Astrocyte of the spinal cord (primary cell): Measurements from ENCODE around the gene PTPN23.

Experiments
- DNase-seq: peaks from one replicate; pipeline ENCODE4 v3.0.0; 2011; ENCODE audit warnings: low read depth, low spot score
- H3K4me3 ChIP-seq: 2 replicates; pipeline ENCODE4 v1.5.1; 2011; ENCODE audit warnings: low read depth, mild to moderate bottlenecking, low read length, moderate library complexity
- in situ Hi-C: cut with HindIII; loops from 2 replicates; pipeline ENCODE4 v1.10.0; 2017; ENCODE audit warnings: low sequenced_read_pairs
- TF ChIP-seq, protein P1 (sequence below): IDR thresholded peaks from 2 replicates; pipeline ENCODE4 v1.5.1; 2012; ENCODE audit warnings: low read depth, mild to moderate bottlenecking, low read length, inconsistent platforms

PTPN23 gene

DNA sequence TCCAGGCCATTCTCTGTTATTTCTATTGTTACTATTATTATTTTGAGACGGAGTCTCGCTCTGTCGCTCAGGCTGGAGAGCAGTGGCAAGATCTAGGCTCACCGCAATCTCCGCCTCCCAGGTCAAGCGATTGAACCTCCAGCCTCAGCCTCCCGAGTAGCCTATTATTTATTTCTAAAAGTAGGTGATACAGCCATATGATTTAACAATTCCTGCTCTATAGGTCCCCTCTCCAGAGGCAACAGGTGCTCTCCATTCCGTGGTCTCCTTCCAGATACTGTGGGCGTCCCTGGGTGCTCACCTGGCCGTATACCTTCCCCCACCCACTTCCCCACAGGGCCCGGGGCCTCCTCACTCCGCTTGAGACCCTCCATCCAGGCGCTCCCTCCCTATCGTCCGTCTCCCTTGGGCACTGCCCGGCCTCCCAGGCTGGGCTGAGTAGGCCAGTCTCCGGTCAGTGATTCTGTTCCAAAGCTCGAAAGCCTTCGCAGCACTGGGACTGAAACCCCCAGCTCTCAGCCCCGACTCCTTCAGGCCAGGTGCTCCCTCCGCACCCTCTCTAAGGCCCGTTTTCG is 708 bp upstream of the PTPN23 start:
- H3K4me3 ChIP-seq: peak overlapping the region; percentile 91
- in situ Hi-C loops: no loop called here
- DNase-seq: no peak
- TF ChIP-seq, protein P1, sequence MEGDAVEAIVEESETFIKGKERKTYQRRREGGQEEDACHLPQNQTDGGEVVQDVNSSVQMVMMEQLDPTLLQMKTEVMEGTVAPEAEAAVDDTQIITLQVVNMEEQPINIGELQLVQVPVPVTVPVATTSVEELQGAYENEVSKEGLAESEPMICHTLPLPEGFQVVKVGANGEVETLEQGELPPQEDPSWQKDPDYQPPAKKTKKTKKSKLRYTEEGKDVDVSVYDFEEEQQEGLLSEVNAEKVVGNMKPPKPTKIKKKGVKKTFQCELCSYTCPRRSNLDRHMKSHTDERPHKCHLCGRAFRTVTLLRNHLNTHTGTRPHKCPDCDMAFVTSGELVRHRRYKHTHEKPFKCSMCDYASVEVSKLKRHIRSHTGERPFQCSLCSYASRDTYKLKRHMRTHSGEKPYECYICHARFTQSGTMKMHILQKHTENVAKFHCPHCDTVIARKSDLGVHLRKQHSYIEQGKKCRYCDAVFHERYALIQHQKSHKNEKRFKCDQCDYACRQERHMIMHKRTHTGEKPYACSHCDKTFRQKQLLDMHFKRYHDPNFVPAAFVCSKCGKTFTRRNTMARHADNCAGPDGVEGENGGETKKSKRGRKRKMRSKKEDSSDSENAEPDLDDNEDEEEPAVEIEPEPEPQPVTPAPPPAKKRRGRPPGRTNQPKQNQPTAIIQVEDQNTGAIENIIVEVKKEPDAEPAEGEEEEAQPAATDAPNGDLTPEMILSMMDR: peak; percentile 1

DNA sequence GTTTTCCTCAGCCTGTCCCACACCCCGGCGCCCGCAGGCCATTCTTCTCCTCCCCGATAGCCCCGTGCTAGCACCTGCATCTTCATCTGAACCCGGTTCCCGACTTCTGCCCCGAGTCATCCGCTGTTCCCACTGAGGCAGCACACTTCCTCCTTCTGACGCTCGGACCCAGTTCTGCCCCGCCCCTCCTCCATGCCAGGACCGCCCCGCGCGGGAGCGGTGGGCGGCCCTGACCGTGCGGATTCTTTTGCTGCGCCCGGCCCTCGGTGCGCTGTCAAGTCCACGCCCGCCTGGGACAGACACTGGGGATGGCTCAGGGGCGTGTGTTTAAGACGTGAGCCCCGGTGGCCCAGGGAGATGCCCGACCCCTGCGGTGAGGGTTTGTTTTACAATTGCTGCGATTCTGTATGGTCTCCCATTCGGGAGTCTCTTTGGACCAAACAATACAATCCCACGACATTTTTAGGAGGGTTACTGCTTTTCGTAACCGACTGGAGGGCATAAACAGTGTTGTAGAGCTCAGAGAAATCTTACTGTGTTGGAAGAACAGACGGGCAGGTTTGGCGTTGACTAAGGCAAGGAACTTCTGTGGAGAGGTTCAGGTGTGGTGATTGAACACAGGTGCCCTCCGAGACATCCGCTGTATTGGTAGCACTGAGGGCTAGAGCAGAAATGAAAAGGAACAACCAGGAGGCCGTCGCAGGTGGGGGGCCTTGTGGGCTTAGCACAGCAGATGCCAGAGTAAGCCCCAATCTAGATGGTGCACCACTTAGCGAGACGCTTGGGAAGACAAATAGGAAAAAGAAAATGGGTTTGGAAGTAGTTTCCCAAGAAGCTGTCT is 716 bp downstream of the PTPN23 start:
- in situ Hi-C loops: no loop called here

DNA sequence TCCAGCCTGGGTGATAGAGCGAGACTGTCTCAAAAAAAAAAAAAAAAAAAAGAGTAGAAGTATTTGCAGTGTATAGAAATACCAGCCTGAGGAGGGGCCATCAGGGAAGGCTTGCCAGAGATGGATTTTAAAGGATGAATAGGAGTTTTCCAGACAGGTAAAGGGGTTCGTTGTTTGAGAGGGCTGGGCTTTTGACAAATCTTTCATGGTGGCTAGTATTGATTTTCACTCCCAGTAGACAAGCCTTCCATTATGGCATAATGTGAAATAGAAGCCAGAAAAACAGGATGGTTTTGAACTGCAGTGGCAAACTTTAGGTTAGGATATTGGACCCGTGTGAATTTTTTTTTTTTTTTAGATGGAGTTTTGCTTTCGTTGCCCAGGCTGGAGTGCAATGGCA is 3.6 kb downstream of the PTPN23 start:
- TF ChIP-seq, protein P1: no peak
- in situ Hi-C loops: no loop called here
- no peak overlapping the region for H3K4me3 ChIP-seq

More for the DNA sequence above, 716 bp downstream of the PTPN23 start:
- peak; percentile 91 for DNase-seq
- peak overlapping the region; percentile 91 for H3K4me3 ChIP-seq
- TF ChIP-seq, protein P1: no peak

DNA sequence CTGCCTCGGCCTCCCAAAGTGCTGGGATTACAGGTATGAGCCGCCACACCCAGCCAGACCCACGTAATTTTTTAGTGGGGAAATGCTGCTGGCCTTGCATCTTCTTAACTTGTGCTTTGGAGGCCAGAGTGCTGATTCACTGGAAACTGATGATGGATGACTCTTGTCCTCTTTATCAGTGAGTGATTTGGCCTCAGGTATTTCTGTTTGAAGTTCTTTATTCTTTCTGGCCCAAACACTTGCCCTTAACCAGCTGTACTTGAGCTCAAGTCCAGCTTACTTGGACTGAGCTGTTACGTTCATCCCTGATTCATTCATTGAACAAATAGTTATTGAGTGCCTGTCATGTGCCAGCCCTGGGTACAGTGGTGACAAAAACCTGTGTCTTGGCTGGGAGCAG is 4.2 kb downstream of the PTPN23 start:
- no peak for DNase-seq
- in situ Hi-C loops: no loop called here
- TF ChIP-seq, protein P1: no peak
- no peak overlapping the region for H3K4me3 ChIP-seq

More for the DNA sequence above, 3.6 kb downstream of the PTPN23 start:
- DNase-seq: no peak

DNA sequence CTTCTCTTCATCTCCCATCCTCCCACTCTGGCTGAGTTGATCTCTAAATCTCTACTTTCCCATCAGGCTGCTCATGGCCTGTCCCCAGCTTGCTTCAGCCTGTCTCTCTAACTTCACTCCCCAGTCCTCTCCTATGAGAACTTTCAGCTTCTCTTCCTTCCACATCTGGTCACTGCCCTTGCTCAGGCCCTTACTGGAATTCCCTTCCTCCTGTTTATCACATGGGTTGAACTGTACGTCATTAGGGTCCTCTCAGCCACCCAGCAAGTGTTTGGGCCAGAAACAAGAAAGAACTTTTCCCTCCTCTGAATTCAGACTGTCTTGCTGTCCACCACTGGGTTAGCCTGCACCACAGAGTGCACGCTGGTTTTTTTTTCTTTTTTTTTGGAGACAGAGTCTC is 5.0 kb downstream of the PTPN23 start:
- TF ChIP-seq, protein P1: no peak
- H3K4me3 ChIP-seq: no peak overlapping the region
- DNase-seq: no peak
- in situ Hi-C loops: no loop called here

DNA sequence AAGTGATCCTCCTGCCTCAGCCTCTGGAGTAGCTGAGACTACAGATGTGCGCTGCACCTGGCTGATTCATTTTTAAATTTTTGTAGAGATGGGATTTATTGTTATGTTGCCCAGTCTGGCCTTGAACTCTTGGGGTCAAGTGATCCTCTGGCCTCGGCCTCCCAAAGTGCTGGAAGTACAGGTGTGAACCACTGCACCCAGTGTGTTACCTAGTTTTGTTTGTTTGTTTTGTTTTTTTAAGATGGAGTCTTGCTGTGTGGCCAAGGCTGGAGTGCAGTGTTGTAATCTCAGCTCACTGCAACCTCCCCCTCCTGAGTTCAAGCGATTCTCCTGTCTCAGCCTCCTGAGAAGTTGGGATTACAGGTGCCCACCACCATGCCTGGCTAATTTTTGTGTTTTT is 12.1 kb downstream of the PTPN23 start:
- TF ChIP-seq, protein P1: no peak
- no peak overlapping the region for H3K4me3 ChIP-seq
- DNase-seq: no peak
- in situ Hi-C loops: no loop called here
